GM10266 (cell line): ENCODE results near the gene NIPAL1.

Source experiments
- DNase-seq: peaks from one replicate; pipeline ENCODE4 v3.0.0; 2012; ENCODE audit errors: extremely low spot score
- TF ChIP-seq, protein P1 (sequence below): IDR thresholded peaks from 2 replicates; pipeline ENCODE4 v1.5.1; 2012; ENCODE audit warnings: mild to moderate bottlenecking, low read depth; ENCODE audit not compliant: control insufficient read depth, insufficient read depth; ENCODE audit errors: missing control alignments

The NIPAL1 gene

DNA sequence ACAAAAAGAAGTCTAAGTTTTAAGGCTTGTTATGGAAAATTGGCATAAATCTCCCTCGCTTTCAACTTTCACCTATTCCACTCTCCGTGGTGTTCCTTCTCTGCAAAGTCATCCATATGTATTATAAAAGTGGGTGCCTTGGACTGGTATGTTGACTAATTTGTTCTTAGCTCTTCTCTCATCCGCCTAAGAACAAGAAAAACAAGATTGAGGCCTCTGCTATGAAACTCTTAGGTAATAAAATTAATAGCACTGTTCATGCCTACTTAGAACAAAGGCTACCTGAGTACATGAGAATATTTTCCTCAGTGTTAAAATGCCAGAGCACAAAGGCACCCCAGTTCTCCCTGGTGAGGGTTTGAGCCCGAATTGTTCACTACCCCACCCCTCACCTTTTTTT is 1.4 kb upstream of the NIPAL1 start:
- TF ChIP-seq, protein P1, sequence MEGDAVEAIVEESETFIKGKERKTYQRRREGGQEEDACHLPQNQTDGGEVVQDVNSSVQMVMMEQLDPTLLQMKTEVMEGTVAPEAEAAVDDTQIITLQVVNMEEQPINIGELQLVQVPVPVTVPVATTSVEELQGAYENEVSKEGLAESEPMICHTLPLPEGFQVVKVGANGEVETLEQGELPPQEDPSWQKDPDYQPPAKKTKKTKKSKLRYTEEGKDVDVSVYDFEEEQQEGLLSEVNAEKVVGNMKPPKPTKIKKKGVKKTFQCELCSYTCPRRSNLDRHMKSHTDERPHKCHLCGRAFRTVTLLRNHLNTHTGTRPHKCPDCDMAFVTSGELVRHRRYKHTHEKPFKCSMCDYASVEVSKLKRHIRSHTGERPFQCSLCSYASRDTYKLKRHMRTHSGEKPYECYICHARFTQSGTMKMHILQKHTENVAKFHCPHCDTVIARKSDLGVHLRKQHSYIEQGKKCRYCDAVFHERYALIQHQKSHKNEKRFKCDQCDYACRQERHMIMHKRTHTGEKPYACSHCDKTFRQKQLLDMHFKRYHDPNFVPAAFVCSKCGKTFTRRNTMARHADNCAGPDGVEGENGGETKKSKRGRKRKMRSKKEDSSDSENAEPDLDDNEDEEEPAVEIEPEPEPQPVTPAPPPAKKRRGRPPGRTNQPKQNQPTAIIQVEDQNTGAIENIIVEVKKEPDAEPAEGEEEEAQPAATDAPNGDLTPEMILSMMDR, result no peak
- DNase-seq, result no peak

DNA sequence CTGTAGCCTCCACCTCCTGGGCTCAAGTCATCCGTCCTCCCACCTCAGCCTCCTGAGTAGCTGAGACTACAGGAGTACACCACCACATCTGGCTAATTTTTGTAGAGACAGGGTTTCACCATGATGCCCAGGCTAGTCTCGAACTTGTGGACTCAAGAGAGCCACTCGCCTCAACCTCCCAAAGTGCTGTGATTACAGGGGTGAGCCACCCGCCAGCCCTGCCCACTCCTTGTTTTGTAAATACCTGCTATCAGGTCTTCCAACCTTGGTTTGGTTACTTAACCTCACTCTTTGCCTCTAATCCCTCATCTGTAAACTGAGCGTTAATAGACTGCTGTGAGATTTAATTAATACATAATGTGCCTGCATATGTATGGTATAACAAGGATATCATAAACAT is 894 bp upstream of the NIPAL1 start:
- TF ChIP-seq, protein P1, result no peak
- DNase-seq, result no peak

DNA sequence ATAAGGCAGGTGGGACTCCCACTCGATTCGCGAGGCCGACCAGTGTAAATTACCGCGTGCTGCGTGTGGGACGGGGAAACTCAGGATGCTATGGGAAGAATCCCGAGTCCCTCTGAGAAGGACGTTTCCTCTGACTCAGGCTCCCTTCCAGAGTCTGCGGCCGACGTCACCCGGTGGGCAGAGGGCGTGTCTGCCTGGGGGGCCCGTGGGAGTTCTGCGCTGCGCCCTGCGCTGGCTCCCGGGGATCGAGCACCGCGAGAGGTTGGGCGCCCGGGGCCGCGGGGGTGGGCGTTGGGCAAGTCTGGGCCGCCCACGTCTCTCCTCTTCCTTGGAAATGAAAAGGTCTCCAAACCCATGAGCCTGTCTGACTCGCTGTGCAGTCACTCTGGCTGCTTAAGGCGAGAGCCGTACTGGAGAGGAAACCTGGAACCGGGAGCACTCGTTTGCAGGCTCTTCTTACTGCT is 568 bp downstream of the NIPAL1 start:
- DNase-seq, result peak; percentile 46
- TF ChIP-seq, protein P1, result no peak

DNA sequence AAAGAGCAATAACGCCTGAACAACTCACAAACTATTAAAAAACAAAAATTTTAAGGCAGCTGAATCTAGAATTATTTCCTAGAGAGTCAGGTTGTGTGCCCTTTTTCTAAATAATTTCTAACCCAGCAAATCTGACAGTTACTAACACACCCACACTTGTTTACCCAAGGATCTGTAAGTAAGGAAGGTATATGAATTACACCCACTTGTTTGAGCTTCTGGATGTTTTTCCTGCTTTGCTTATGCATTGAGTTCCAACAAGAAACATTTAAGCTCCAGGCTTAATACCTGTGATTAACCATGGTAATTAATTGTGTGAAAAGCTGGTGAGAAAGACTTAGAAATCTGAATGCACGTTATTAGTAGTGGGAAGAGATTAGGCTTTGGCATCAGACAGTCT is 1.5 kb downstream of the NIPAL1 start:
- no peak for DNase-seq
- TF ChIP-seq, protein P1, result no peak

DNA sequence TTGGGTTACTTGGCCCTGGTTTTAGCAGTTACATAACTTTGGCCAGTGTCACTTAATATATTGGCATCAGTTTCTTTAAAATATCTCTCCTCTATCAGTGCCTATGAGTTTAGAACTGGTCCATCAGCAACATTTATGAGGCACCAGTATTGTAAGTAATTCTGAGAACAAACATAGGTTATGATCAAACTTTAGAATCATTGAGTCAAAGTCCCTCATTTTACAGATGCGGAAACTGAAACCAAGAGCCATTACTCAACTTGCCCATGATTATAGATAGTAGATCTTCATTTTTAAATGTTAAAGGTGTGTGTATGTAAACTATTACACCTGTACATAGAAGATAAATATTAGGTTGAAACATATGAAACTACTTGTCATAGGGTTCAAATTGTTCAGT is 4.5 kb downstream of the NIPAL1 start:
- TF ChIP-seq, protein P1, result no peak
- DNase-seq, result no peak

DNA sequence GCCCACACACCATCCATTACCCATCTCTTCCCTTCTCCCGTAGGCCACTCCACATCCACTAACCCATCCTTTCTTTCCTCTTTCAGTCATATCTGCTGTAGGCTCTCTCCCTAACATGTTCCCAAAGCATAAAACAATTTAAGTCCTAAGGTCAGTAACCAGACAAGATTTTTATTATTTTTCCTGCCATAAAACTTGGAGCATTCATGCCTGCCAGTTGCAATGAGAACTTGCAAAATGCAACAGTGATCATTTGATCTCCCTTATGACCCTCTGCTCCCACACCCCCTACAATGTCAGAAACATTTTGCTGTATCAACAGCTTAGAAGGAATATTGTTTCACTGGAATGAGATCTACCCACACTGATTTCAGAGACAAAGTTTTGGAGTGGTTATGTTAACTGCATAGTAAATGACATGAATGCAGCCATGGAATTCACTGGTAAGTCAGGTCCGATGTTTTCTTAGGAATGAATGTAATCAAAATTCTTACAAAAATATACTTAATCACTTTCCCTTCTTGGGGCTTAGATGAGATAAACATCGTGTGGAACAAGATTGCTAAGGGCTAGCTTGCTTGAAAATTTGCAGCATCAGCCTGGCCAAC is 5.7 kb downstream of the NIPAL1 start:
- TF ChIP-seq, protein P1, result no peak
- no peak for DNase-seq

DNA sequence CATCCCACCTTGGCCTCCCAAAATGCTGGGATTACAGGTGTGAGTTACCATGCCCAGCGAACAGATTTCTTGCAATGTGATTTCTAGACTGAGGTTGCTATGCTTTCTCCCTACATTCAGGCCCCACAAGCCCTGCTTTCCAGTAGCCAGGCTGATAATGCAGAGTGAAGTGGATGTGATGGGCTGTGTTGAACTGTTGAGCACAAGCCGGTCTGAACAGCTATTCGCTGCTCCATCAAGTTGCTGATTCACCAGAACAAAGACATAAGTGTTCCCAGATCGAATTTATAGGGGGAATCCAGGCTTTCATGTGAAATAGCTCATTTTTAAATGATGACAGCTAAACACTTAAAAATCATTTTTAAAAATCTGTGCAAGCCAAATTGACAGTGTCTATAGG is 8.0 kb downstream of the NIPAL1 start:
- DNase-seq, result no peak
- TF ChIP-seq, protein P1, result no peak
